ENCODE data around the gene NCOA3. TPM values are rescaled to one million over a fixed set of nuclear protein-coding genes. Genes with fewer than 3 reads are reported as not detected.

NCOA3 gene
- total RNA-seq, 1 experiment from 2014 or later, result 23.3 TPM

- Histone ChIP-seq H2BK20ac (ENCODE audit: low read depth, low read length, poor library complexity, severe bottlenecking) (no peak overlapping the region), H3K23me2 (ENCODE audit: insufficient read length, low read depth, low read length, poor library complexity, severe bottlenecking) (no peaks in the 10 kb centered on the region), H2BK12ac (ENCODE audit: insufficient read length, low read depth, low read length) (no peak overlapping the region), H3K9ac (ENCODE audit: extremely low read depth, insufficient read length, low read length) (no peak overlapping the region), H3K27me3 (ENCODE audit: insufficient read depth, low read length) (no peaks in the 10 kb centered on the region), H2AK5ac (ENCODE audit: insufficient read length, low read length) (no peak overlapping the region), H4K5ac (ENCODE audit: insufficient read length, low read depth, low read length) (no peak overlapping the region), H3K4me2 (ENCODE audit: insufficient read depth, insufficient read length, low read length) (no peak overlapping the region), H3K79me1 (ENCODE audit: insufficient read depth, low read depth, low read length, poor library complexity, severe bottlenecking) (no peaks in the 10 kb centered on the region), H4K8ac (replicated peaks; ENCODE audit: insufficient read length, low read depth, low read length) (no peak overlapping the region), H3K23ac (ENCODE audit: insufficient read length, low read depth, low read length) (no peak overlapping the region), H3K18ac (ENCODE audit: insufficient read length, low read depth, low read length) (no peak overlapping the region), H2BK120ac (ENCODE audit: low read depth, low read length, poor library complexity, severe bottlenecking) (no peak overlapping the region), H3K9me3 (ENCODE audit: control insufficient read depth, low read depth, low read length) (no peaks in the 10 kb centered on the region), H3T11ph (ENCODE audit: low read length) (no peak overlapping the region), H3K56ac (ENCODE audit: insufficient read length, low read depth, low read length) (no peak overlapping the region), H4K20me1 (ENCODE audit: control insufficient read depth, insufficient read depth, insufficient read length) (no peaks in the 10 kb centered on the region), H3K4me1 (ENCODE audit: insufficient read depth, low read length) (peaks cover 11% of the 10 kb centered on the region; the same call in 1 of the 2 replicates), H2AFZ (ENCODE audit: low read length) (no peak overlapping the region), H3K27ac (ENCODE audit: insufficient read length, low read depth, low read length) (no peak overlapping the region), H3K4ac (ENCODE audit: low read depth, low read length) (no peak overlapping the region), H2BK5ac (ENCODE audit: insufficient read length, low read length) (no peak overlapping the region), H3K79me2 (ENCODE audit: insufficient read depth, low read length) (no peaks in the 10 kb centered on the region), H3K14ac (ENCODE audit: insufficient read depth, low read length) (no peak overlapping the region), H4K91ac (ENCODE audit: insufficient read length, low read depth, low read length) (no peak overlapping the region), H2BK15ac (ENCODE audit: low read depth, low read length) (no peak overlapping the region)
- H3K36me3 Mint-ChIP-seq (ENCODE audit: insufficient read depth in 1 of 3, low read depth in 3 of 3), result peaks cover 12 to 45% (median 36%) of the 10 kb centered on the region in 3 experiments; a peak in 5 of 7 replicates
- H3K4me1 Mint-ChIP-seq, result peaks cover 23 to 27% of the 10 kb centered on the region in 2 experiments
- no CpG with 5 or more reads among the region's 2 CpGs for WGBS (ENCODE audit: extremely low coverage, insufficient read length, low lambda C conversion rate)
- no peaks in the 10 kb centered on the region for H3K9me3 Mint-ChIP-seq
- no peak for TF ChIP-seq CTCF (conservative IDR thresholded peaks at IDR 0.05)
- no peak overlapping the region for H3K27ac Mint-ChIP-seq
- no peaks in the 10 kb centered on the region for H3K27me3 Mint-ChIP-seq (ENCODE audit: low read depth)
- no peak overlapping the region for H3K4me3 Mint-ChIP-seq
- DNase-seq, result no peak
These were observed 154.6 kb downstream of the NCOA3 start for GRCh38 chr20:47656318-47656717.

Measured in H9 (cell line).